Measurements from ENCODE around the gene KMT2B.

Gene KMT2B

DNA sequence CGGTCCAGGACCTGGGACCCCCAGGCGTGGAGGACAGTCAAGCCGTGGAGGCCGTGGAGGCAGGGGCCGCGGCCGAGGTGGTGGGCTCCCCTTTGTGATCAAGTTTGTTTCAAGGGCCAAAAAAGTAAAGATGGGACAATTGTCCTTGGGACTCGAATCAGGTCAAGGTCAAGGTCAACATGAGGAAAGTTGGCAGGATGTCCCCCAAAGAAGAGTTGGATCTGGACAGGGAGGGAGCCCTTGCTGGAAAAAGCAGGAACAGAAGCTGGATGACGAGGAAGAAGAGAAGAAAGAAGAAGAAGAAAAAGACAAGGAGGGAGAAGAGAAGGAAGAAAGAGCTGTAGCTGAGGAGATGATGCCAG, 2.3 kb downstream of the KMT2B start:
- H3K4me3 ChIP-seq (ENCODE audit: low read depth, low read length) = no peak overlapping the region
- H3K4me1 ChIP-seq (ENCODE audit: control insufficient read depth, insufficient read depth, low read length) = peaks cover 23% of the 10 kb centered on the region
- H3K27ac ChIP-seq (ENCODE audit: extremely low read depth, low read depth, low read length) = no peak overlapping the region
- H3K9me3 ChIP-seq (ENCODE audit: control insufficient read depth, insufficient read depth, low read depth, low read length) = no peaks in the 10 kb centered on the region
- ChIA-PET POLR2A (interaction anchor here (0.6 to 13.6 kb wide), 5 partner anchors 17 to 77 kb away, joined by 3 to 204 read pairs (median 11); partner anchors contain the start of genes PSENEN and U2AF1L4), CTCF (interaction anchor here (0.7 kb wide), 1 partner anchor 164 kb away, joined by 4 read pairs; no protein-coding TSS in a partner anchor)
- H3K36me3 ChIP-seq (ENCODE audit: control insufficient read depth in 2 of 2, insufficient read depth in 1 of 2, low read length in 2 of 2) = peaks cover 57 to 58% of the 10 kb centered on the region in 2 experiments
- 0 out of 2 replicates have a peak, but pooled peaks have one; percentile 35 for TF ChIP-seq BCL11B (tag by site-specific recombination; IDR thresholded peaks at IDR 0.05; ENCODE audit: low read depth)
- TF ChIP-seq HOXA7 (CRISPR knock-in tag; IDR thresholded peaks at IDR 0.05; ENCODE audit: borderline replicate concordance) = no peak
- no peak for TF ChIP-seq ZBTB48 (tag by site-specific recombination; IDR thresholded peaks at IDR 0.05)
- TF ChIP-seq, protein P1, sequence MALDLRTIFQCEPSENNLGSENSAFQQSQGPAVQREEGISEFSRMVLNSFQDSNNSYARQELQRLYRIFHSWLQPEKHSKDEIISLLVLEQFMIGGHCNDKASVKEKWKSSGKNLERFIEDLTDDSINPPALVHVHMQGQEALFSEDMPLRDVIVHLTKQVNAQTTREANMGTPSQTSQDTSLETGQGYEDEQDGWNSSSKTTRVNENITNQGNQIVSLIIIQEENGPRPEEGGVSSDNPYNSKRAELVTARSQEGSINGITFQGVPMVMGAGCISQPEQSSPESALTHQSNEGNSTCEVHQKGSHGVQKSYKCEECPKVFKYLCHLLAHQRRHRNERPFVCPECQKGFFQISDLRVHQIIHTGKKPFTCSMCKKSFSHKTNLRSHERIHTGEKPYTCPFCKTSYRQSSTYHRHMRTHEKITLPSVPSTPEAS (tag by site-specific recombination; IDR thresholded peaks at IDR 0.05) = no peak
- TF ChIP-seq KLF8 (tag by site-specific recombination; IDR thresholded peaks at IDR 0.05) = no peak
- TF ChIP-seq ZBTB21 (tag by site-specific recombination; IDR thresholded peaks at IDR 0.05) = no peak
- TF ChIP-seq, protein P2, sequence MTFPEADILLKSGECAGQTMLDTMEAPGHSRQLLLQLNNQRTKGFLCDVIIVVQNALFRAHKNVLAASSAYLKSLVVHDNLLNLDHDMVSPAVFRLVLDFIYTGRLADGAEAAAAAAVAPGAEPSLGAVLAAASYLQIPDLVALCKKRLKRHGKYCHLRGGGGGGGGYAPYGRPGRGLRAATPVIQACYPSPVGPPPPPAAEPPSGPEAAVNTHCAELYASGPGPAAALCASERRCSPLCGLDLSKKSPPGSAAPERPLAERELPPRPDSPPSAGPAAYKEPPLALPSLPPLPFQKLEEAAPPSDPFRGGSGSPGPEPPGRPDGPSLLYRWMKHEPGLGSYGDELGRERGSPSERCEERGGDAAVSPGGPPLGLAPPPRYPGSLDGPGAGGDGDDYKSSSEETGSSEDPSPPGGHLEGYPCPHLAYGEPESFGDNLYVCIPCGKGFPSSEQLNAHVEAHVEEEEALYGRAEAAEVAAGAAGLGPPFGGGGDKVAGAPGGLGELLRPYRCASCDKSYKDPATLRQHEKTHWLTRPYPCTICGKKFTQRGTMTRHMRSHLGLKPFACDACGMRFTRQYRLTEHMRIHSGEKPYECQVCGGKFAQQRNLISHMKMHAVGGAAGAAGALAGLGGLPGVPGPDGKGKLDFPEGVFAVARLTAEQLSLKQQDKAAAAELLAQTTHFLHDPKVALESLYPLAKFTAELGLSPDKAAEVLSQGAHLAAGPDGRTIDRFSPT (tag by site-specific recombination; IDR thresholded peaks at IDR 0.05) = no peak
- TF ChIP-seq ZNF114 (tag by site-specific recombination; IDR thresholded peaks at IDR 0.05) = no peak
- TF ChIP-seq, protein P3, sequence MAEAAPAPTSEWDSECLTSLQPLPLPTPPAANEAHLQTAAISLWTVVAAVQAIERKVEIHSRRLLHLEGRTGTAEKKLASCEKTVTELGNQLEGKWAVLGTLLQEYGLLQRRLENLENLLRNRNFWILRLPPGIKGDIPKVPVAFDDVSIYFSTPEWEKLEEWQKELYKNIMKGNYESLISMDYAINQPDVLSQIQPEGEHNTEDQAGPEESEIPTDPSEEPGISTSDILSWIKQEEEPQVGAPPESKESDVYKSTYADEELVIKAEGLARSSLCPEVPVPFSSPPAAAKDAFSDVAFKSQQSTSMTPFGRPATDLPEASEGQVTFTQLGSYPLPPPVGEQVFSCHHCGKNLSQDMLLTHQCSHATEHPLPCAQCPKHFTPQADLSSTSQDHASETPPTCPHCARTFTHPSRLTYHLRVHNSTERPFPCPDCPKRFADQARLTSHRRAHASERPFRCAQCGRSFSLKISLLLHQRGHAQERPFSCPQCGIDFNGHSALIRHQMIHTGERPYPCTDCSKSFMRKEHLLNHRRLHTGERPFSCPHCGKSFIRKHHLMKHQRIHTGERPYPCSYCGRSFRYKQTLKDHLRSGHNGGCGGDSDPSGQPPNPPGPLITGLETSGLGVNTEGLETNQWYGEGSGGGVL (tag by site-specific recombination; IDR thresholded peaks at IDR 0.05) = no peak
- no peak for TF ChIP-seq ZIC2 (tag by site-specific recombination; IDR thresholded peaks at IDR 0.05)
- TF ChIP-seq ZNF239 (tag by site-specific recombination; IDR thresholded peaks at IDR 0.05) = no peak
- TF ChIP-seq ZBTB1 (tag by site-specific recombination; IDR thresholded peaks at IDR 0.05) = no peak
- no peak for TF ChIP-seq ZNF155 (tag by site-specific recombination; IDR thresholded peaks at IDR 0.05)
- no peak for TF ChIP-seq ZNF223 (tag by site-specific recombination; IDR thresholded peaks at IDR 0.05)
- peak; percentile 53 for TF ChIP-seq ZNF366 (tag by site-specific recombination; conservative IDR thresholded peaks at IDR 0.05)
- no peak for TF ChIP-seq ZNF521 (tag by site-specific recombination; IDR thresholded peaks at IDR 0.05)
- no peak for TF ChIP-seq GFI1B (tag by site-specific recombination; IDR thresholded peaks at IDR 0.05)

DNA sequence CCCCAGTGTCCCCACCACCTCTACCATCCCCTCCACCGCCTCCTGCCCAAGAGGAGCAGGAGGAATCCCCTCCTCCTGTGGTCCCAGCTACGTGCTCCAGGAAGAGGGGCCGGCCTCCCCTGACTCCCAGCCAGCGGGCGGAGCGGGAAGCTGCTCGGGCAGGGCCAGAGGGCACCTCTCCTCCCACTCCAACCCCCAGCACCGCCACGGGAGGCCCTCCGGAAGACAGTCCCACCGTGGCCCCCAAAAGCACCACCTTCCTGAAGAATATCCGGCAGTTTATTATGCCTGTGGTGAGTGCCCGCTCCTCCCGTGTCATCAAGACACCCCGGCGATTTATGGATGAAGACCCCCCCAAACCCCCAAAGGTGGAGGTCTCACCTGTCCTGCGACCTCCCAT, 2.8 kb downstream of the KMT2B start:
- peaks cover 62 to 63% of the 10 kb centered on the region in 2 experiments for H3K36me3 ChIP-seq (ENCODE audit: control insufficient read depth in 2 of 2, insufficient read depth in 1 of 2, low read length in 2 of 2)

More for the DNA sequence above, 2.8 kb downstream of the KMT2B start:
- Histone ChIP-seq H3K4me3 (ENCODE audit: low read depth, low read length) (no peak overlapping the region), H3K9me3 (ENCODE audit: control insufficient read depth, insufficient read depth, low read depth, low read length) (no peaks in the 10 kb centered on the region), H3K27ac (ENCODE audit: extremely low read depth, low read depth, low read length) (no peak overlapping the region), H3K4me1 (ENCODE audit: control insufficient read depth, insufficient read depth, low read length) (peaks cover 20% of the 10 kb centered on the region)
- ChIA-PET CTCF (interaction anchor here (1.0 kb wide), 1 partner anchor 10 kb away, joined by 3 read pairs; no protein-coding TSS in a partner anchor), POLR2A (interaction anchor here (1.3 to 13.6 kb wide), 4 partner anchors 17 to 163 kb away, joined by 3 to 204 read pairs (median 4); partner anchors contain the start of gene LIN37)
- TF ChIP-seq GLIS2 (tag by site-specific recombination; IDR thresholded peaks at IDR 0.05) (peak; percentile 58), HOXD13 (CRISPR knock-in tag; IDR thresholded peaks at IDR 0.05; ENCODE audit: borderline replicate concordance) (no peak), ZNF624 (tag by site-specific recombination; IDR thresholded peaks at IDR 0.05) (no peak), KLF16 (tag by site-specific recombination; IDR thresholded peaks at IDR 0.05) (no peak)
